ENCODE data around the gene PDPR. TPM values are rescaled to one million over a fixed set of nuclear protein-coding genes. Genes with fewer than 3 reads are reported as not detected.
"Not testable (repeated sequence)": the region's sequence is repeated elsewhere in the genome, so short reads cannot be mapped to it uniquely, and the experiment has no call there.

Gene PDPR
- polyA plus RNA-seq (2013, experiment 1 of 2): 26.0 TPM
- 21.1 TPM for polyA plus RNA-seq (2013, experiment 2 of 2)

DNA sequence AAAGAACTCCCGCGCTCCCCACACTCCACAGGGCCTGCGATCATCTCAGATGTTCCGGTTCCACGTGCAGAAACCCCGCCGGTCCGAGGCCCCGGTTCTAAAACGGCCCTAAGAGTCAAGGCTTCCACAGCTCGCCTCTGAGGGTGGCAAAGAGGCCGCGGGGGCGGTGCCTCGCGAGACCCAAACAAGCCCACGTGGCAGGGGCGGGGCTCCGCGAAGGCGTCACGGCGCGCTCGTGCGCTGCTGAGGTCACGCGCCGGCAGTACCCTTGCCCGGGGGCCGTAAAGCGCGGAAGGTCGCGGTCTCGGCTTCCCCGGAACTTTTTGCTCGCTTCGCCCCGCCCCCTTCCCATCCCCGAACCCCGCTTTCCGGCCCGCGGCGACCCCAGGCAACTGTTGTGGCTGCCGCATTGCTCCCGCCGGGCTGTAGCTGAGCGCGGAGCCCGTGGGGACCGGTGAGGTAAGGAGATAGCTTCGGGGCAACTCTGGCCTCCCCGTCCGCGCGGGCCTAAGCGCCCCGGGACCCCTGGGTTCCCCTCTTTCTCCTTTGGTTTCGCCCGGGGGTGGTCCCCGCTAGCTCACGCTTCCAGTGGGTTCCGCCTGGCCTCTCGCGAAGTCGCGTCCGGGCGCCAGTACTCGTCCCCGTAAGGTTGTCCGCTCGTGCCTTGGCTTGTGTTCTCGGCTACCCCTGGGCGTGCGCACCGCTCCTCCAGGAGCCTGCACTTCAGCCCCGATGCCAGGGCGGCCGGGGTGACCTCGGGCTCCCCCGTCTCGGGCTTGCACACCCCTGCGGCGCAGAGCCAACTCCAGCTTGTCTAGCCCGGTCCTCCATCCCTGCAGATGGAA is at the start of gene PDPR:
PDPR (plus strand) TSS at position 351 of the 845 bp plus-strand sequence. CDS start 6,161 bp downstream, outside the sequence.
- H3K9me3 ChIP-seq (ENCODE audit: control insufficient read depth, low read length); H3K4me1 ChIP-seq (ENCODE audit: control insufficient read depth, insufficient read depth, low read length, poor library complexity, severe bottlenecking): not testable (repeated sequence)
- Histone ChIP-seq H3K4me3 (ENCODE audit: extremely low read depth, insufficient read depth, low read length, poor library complexity, severe bottlenecking) (peak within 1 kb of the TSS; percentile 63), H3K27ac (ENCODE audit: low read depth, low read length, severe bottlenecking) (peak within 1 kb of the TSS; percentile 62), H3K36me3 (ENCODE audit: control insufficient read depth, insufficient read depth, low read length) (peaks cover 11% of the 10 kb centered on the region)
- 0 to 1% methylated on average over 48 to 53 of the region's 88 CpGs for WGBS, 2 experiments (ENCODE audit: insufficient coverage in 2 of 2)

DNA sequence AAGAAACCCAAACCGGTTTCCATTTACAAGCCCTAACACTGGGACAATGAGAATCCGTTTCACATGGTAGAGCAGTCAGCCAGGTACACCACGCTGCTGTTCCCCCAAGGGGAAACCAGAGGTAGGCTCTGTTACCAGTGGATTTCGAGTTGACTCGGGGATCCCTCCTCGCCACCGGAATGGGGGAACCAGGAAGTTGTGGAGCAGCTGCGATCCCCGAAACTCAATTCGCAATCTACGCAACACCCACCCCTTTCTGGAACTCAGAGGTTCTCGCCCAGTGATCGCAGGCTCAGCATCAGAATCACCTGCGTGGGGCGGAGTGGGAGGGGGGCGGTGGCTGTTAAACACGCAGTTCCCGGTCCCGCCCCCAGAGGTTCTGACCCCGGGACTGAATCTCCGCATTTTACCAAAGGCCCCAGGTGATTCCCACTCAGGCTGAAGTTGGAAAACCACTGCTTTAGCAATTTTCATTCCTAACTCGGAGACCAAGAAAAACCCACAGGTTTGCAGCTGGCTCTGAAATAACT is 49.2 kb upstream of the PDPR start:
- H3K36me3 ChIP-seq (ENCODE audit: control insufficient read depth, insufficient read depth, low read length); H3K4me1 ChIP-seq (ENCODE audit: control insufficient read depth, insufficient read depth, low read length, poor library complexity, severe bottlenecking); H3K9me3 ChIP-seq (ENCODE audit: control insufficient read depth, low read length); H3K27ac ChIP-seq (ENCODE audit: low read depth, low read length, severe bottlenecking): not testable (repeated sequence)
- peak overlapping the region; percentile 56 for H3K4me3 ChIP-seq (ENCODE audit: extremely low read depth, insufficient read depth, low read length, poor library complexity, severe bottlenecking)
- 0 to 5% methylated on average over 7 to 13 of the region's 22 CpGs for WGBS, 2 experiments (ENCODE audit: insufficient coverage in 2 of 2)

DNA sequence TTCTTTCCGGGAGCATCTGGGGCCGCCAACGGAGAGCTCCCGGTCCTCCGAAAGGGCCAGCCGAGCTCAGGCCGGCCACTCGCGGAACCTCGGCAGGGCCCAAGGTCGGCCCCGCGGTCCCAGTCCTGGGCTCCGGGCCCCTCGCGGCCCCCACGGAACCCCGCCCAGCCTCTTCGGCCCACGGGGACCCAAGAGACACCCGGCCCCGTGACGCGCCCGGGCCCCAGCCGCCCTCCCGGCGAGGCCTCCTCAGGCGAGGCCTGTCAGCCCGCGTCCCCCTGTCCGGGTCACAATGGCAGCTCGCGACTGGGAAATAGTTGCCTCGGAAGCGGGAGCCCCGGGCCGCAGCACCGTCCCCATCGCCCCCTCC is 48.8 kb upstream of the PDPR start:
- 0% methylated on average over 1 to 5 of the region's 40 CpGs for WGBS, 2 experiments (ENCODE audit: insufficient coverage in 2 of 2)
- not testable (repeated sequence) for H3K27ac ChIP-seq (ENCODE audit: low read depth, low read length, severe bottlenecking); H3K4me1 ChIP-seq (ENCODE audit: control insufficient read depth, insufficient read depth, low read length, poor library complexity, severe bottlenecking)

DNA sequence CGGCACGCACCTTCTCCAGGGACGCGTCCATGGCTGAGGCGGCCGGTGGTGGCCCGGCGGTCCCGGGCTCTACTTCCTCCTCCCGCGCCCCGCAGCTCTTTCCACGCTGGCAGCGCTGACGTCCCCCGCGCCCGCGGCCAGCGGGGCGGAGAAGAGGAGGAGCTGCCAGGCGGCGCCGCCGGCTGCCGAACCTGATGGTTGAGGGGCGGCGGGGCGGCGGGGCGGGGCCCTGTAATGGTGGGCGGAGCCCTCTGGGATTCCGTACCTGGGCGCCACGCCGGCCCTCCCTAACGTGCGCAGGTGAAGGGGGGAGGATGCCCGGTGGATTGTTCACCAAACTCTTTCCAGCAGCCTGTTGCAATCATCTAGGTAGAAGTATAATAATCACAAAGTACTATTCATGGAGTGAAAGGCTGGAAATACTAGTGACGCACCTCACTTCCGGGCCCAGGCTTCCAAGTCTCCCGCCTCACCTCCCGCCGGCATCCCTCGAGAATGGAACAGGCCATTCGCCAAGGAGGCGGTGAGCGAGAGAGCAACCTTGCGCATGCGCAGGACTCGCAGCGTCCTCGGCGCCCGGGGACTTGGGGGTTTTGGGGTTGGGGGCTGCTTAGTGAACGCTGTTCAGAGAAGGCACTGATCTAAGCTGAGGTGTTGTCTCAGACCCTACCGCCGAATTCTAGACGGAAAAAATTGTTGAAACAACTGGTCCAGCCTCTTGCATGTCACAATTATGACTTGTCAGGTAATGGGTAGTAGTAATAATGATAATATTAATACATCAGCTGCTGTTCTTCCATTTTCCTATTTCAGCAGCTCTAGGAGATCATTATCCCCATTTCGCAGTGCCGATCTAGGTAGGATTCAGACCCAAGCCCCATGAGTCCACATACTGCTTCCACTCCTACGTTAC is 48.1 kb upstream of the PDPR start:
- not testable (repeated sequence) for H3K4me1 ChIP-seq (ENCODE audit: control insufficient read depth, insufficient read depth, low read length, poor library complexity, severe bottlenecking); H3K36me3 ChIP-seq (ENCODE audit: control insufficient read depth, insufficient read depth, low read length); H3K9me3 ChIP-seq (ENCODE audit: control insufficient read depth, low read length); H3K27ac ChIP-seq (ENCODE audit: low read depth, low read length, severe bottlenecking)
- WGBS, 2 experiments (ENCODE audit: insufficient coverage in 2 of 2): 0% methylated on average over 1 to 12 of the region's 62 CpGs
- H3K4me3 ChIP-seq (ENCODE audit: extremely low read depth, insufficient read depth, low read length, poor library complexity, severe bottlenecking): peak overlapping the region; percentile 56

More for the DNA sequence above, 48.8 kb upstream of the PDPR start:
- H3K36me3 ChIP-seq (ENCODE audit: control insufficient read depth, insufficient read depth, low read length); H3K9me3 ChIP-seq (ENCODE audit: control insufficient read depth, low read length): not testable (repeated sequence)
- peak overlapping the region; percentile 56 for H3K4me3 ChIP-seq (ENCODE audit: extremely low read depth, insufficient read depth, low read length, poor library complexity, severe bottlenecking)

DNA sequence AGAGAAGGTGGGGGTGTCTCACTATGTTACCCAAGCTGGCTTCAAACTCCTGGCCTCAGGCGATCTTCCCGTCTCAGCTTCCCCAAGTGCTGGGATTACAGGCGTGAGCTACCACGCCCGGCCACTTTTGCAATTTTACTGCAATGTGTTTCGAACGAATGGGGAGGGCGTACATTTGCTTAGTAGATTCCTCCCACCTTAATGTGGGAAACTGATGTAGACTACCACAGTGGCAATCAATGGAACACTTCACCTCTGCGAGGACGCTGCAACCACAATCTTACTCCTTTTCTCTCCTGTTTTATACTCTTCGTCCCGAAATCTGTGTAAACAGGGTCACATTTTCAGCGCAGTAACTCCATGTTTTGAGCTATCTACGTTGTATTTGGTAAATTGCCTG is 47.4 kb upstream of the PDPR start:
- H3K4me3 ChIP-seq (ENCODE audit: extremely low read depth, insufficient read depth, low read length, poor library complexity, severe bottlenecking): peak overlapping the region; percentile 56
- not testable (repeated sequence) for H3K4me1 ChIP-seq (ENCODE audit: control insufficient read depth, insufficient read depth, low read length, poor library complexity, severe bottlenecking); H3K9me3 ChIP-seq (ENCODE audit: control insufficient read depth, low read length); H3K27ac ChIP-seq (ENCODE audit: low read depth, low read length, severe bottlenecking); H3K36me3 ChIP-seq (ENCODE audit: control insufficient read depth, insufficient read depth, low read length)
- WGBS, 2 experiments (ENCODE audit: insufficient coverage in 2 of 2): no CpG with 5 or more reads among the region's 14 CpGs

DNA sequence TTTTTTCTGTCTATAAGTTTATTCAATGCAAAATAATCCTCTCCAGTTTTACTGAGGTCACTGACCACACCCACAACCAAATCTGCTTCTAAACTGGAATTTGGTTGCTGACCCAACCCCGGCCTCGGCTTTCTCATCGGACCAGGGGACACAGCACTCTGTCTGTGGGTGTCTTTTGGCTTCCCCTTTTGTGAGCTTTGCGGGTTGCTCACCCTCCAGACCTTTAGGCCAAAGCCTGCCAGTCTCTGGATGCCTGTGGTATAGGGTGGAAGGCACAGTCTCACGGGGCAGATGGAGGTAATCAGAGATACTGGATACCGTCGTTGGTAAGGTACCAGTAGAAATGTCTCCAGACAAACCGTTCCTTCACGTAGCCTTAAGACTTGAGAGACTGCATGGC is 35.1 kb upstream of the PDPR start:
- H3K27ac ChIP-seq (ENCODE audit: low read depth, low read length, severe bottlenecking); H3K36me3 ChIP-seq (ENCODE audit: control insufficient read depth, insufficient read depth, low read length); H3K4me3 ChIP-seq (ENCODE audit: extremely low read depth, insufficient read depth, low read length, poor library complexity, severe bottlenecking); H3K4me1 ChIP-seq (ENCODE audit: control insufficient read depth, insufficient read depth, low read length, poor library complexity, severe bottlenecking); H3K9me3 ChIP-seq (ENCODE audit: control insufficient read depth, low read length): not testable (repeated sequence)
- WGBS, 2 experiments (ENCODE audit: insufficient coverage in 2 of 2): 90 to 95% methylated on average over 3 to 5 of the region's 9 CpGs

DNA sequence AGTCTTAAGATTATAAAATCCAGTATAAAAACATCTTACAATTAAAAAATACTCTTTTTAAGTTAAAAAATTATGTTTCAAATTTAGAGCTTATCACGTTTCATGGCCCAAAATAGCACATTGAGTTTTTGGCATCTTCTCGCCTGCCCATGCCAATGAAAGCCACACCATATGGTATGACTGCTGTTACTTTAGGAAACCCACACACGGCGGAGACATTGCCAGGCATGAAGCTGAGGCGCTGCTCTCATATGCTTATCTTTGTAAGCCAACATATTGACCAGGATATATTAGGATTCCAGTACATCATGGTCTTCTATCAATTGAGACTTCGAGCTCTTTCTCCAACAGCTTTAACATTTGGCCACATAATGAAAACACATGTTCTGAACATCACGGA is 32.9 kb upstream of the PDPR start:
- H3K4me3 ChIP-seq (ENCODE audit: extremely low read depth, insufficient read depth, low read length, poor library complexity, severe bottlenecking); H3K36me3 ChIP-seq (ENCODE audit: control insufficient read depth, insufficient read depth, low read length); H3K9me3 ChIP-seq (ENCODE audit: control insufficient read depth, low read length); H3K4me1 ChIP-seq (ENCODE audit: control insufficient read depth, insufficient read depth, low read length, poor library complexity, severe bottlenecking); H3K27ac ChIP-seq (ENCODE audit: low read depth, low read length, severe bottlenecking): not testable (repeated sequence)
- WGBS, 2 experiments (ENCODE audit: insufficient coverage in 2 of 2): 92 to 93% methylated on average over 2 to 3 of the region's 7 CpGs

DNA sequence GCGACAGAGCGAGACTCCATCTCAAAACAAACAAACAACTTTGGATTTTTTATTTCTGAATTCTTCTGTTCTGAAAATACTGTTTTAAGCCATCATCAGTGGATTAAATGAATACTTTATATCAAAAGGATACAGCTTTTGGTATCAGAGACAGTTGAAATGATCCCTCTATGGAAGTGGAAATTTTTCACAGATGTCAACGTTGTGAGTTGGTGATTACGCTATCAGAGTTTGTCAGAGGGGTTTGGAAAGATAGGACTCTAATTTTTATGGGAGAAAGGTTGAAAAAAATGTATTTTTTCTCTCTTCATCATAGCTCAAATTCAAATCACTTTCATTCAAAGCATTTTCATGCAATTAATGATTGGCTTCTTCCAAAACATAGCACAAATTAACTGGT is 30.2 kb upstream of the PDPR start:
- H3K9me3 ChIP-seq (ENCODE audit: control insufficient read depth, low read length); H3K4me1 ChIP-seq (ENCODE audit: control insufficient read depth, insufficient read depth, low read length, poor library complexity, severe bottlenecking); H3K27ac ChIP-seq (ENCODE audit: low read depth, low read length, severe bottlenecking); H3K36me3 ChIP-seq (ENCODE audit: control insufficient read depth, insufficient read depth, low read length); H3K4me3 ChIP-seq (ENCODE audit: extremely low read depth, insufficient read depth, low read length, poor library complexity, severe bottlenecking): not testable (repeated sequence)
- 83% methylated on average over 2 of the region's 4 CpGs; no CpG with 5 or more reads in 1 of the 2 experiments for WGBS, 2 experiments (ENCODE audit: insufficient coverage in 2 of 2)

DNA sequence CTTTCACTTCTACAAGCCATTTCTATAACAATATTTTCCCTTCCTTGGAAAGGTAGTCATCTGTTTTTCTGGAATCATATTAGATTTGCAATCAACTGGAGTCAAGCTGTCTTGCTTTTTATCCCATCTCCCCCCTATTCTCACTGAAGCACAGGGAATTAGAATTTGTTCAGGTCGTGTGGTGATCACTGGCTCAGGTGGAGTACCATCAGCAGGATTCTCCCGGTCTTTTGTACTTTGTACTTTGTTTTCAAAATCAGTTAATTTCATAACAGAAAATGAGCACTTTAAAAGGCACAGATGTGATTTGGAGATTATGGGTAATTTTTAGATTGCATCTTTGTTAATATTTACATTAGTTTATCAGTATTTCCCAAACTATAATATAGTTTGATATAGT is 26.0 kb upstream of the PDPR start:
- WGBS, 2 experiments (ENCODE audit: insufficient coverage in 2 of 2): no CpG with 5 or more reads among the region's 2 CpGs
- H3K36me3 ChIP-seq (ENCODE audit: control insufficient read depth, insufficient read depth, low read length); H3K9me3 ChIP-seq (ENCODE audit: control insufficient read depth, low read length); H3K4me1 ChIP-seq (ENCODE audit: control insufficient read depth, insufficient read depth, low read length, poor library complexity, severe bottlenecking); H3K4me3 ChIP-seq (ENCODE audit: extremely low read depth, insufficient read depth, low read length, poor library complexity, severe bottlenecking); H3K27ac ChIP-seq (ENCODE audit: low read depth, low read length, severe bottlenecking): not testable (repeated sequence)

DNA sequence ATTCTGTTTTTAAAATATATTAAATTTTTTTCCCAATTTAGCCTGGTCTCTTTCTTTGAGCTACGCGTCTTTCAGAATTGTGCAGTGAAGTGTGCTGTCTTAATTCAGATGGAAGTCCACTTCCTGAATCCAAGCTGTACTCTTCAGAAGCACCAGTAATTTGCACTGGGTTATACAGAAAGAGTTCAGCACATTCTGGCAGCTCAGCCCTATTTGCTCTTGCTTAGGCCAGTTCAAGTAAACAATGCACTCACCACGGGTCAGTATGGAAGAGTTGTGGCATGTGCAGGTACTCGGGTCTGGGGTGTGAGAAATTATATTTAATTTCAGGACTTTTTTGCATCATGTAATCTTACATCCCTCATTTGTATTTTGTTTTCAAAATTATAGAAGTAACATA is 25.3 kb upstream of the PDPR start:
- not testable (repeated sequence) for H3K27ac ChIP-seq (ENCODE audit: low read depth, low read length, severe bottlenecking); H3K4me1 ChIP-seq (ENCODE audit: control insufficient read depth, insufficient read depth, low read length, poor library complexity, severe bottlenecking); H3K4me3 ChIP-seq (ENCODE audit: extremely low read depth, insufficient read depth, low read length, poor library complexity, severe bottlenecking); H3K36me3 ChIP-seq (ENCODE audit: control insufficient read depth, insufficient read depth, low read length); H3K9me3 ChIP-seq (ENCODE audit: control insufficient read depth, low read length)
- WGBS, 2 experiments (ENCODE audit: insufficient coverage in 2 of 2): no CpG with 5 or more reads among the region's 4 CpGs

All from mesodermal cell (in vitro differentiated cells).